Subcutaneous adipose tissue (tissue), 4 donors: ENCODE data around the gene ALAS1. TPM values are rescaled to one million over a fixed set of nuclear protein-coding genes. Genes with fewer than 3 reads are reported as not detected.

Experiments
- CTCF ChIP-seq: fragments of 450-650 bp; IDR thresholded peaks from one replicate; pipeline ENCODE4 v1.5.1; 2016; ENCODE audit warnings: low read depth, mild to moderate bottlenecking, control low read depth, antibody characterized with exemption, moderate library complexity
- total RNA-seq, 4 donors: library from RNA; depleted of rRNA; stranded (reverse); fragments of >200 nt; gene quantifications; one replicate each; pipeline ENCODE4 v1.1.0, GENCODE V29; 2016

ALAS1 gene
- total RNA-seq, 4 donors from 2014 or later = 25.8 to 44.3 (median 39.0) TPM

- TF ChIP-seq CTCF = no peak
These were observed 15.0 kb downstream of the ALAS1 start for GRCh38 chr3:52213005-52213404.

GRCh38 chr3:52213901-52214300 is 15.9 kb downstream of the ALAS1 start:
- no peak for TF ChIP-seq CTCF

GRCh38 chr3:52215351-52215750 is 17.4 kb downstream of the ALAS1 start:
- no peak for TF ChIP-seq CTCF

GRCh38 chr3:52216585-52217408 is 18.8 kb downstream of the ALAS1 start:
- TF ChIP-seq CTCF = no peak

GRCh38 chr3:52217409-52217805 is 19.4 kb downstream of the ALAS1 start:
- no peak for TF ChIP-seq CTCF

- TF ChIP-seq CTCF = no peak
These were observed 20.1 kb downstream of the ALAS1 start for GRCh38 chr3:52218026-52218425.

GRCh38 chr3:52218454-52218853 is 20.5 kb downstream of the ALAS1 start:
- no peak for TF ChIP-seq CTCF
